A549 (cell line): ENCODE results near the gene MAMLD1.

Source experiments
- CBX8 ChIP-seq: fragments of 200-600 bp; sonication (generic); IDR thresholded peaks from 2 replicates; pipeline ENCODE4 v1.6.1; 2016
- CHD2 ChIP-seq: fragments of 150-350 bp; IDR thresholded peaks from 2 replicates; pipeline ENCODE4 v1.6.1; 2014; ENCODE audit warnings: low read length; ENCODE audit not compliant: partially characterized antibody
- CTCF ChIP-seq: fragments of >200 bp; sonication (Bioruptor Twin); formaldehyde crosslinking; IDR thresholded peaks from 3 replicates; pipeline ENCODE4 v1.5.1; 2016
- ESRRA ChIP-seq: fragments of 150-350 bp; IDR thresholded peaks from 2 replicates; pipeline ENCODE4 v1.6.1; 2014; ENCODE audit warnings: mild to moderate bottlenecking, low read length, borderline replicate concordance
- FOSL2 ChIP-seq, 2 experiments: fragments of 450-650 bp in 1 of 2; fragments of >200 bp in 1 of 2; sonication (Bioruptor Twin) in 1 of 2; formaldehyde crosslinking; IDR thresholded peaks; 2 replicates each; pipeline versions ENCODE4 v1.5.0 to v1.6.1; 2016 to 2020; ENCODE audit warnings: mild to moderate bottlenecking in 1 of 2, moderate library complexity in 1 of 2
- JUNB ChIP-seq: fragments of >200 bp; sonication (Bioruptor Twin); formaldehyde crosslinking; IDR thresholded peaks from 2 replicates; pipeline ENCODE4 v1.6.1; 2016
- KDM5A ChIP-seq: fragments of 200-600 bp; sonication (generic); IDR thresholded peaks from 2 replicates; pipeline ENCODE4 v1.6.1; 2016; ENCODE audit warnings: antibody characterized with exemption, mild to moderate bottlenecking
- POLR2A ChIP-seq: IDR thresholded peaks from 2 replicates; pipeline ENCODE4 v1.6.1; 2012; ENCODE audit warnings: mild to moderate bottlenecking, low read length
- ZSCAN20 ChIP-seq: fragments of 250-450 bp; sonication (Bioruptor Pico); IDR thresholded peaks from 2 replicates; pipeline ENCODE4 v1.8.0; 2022; ENCODE audit warnings: mild to moderate bottlenecking, moderate library complexity
- TF ChIP-seq, protein P1 (sequence below): fragments of 250-450 bp; sonication (Bioruptor Pico); IDR thresholded peaks from 2 replicates; pipeline ENCODE4 v1.5.0; 2021; ENCODE audit warnings: mild to moderate bottlenecking, moderate library complexity, borderline replicate concordance

DNA sequence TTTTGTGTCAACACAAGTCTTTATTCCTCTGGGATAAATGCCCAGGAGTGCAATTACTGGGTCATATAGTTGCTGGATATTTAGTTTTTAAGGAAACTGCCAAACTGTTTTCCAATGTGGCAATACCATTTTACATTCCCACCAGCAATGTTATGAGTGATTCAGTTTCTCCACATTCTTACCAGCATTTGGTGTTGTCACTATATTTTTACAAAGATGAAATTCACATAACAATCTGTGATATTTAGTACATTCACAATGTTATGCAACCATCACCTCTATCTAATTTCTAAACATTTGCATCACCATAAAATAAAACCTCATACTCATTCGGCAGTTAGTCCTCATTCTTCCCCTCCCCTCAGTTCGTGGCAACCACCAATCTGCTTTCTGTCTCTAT is 75.0 kb downstream of the MAMLD1 start:
- TF ChIP-seq CBX8 (no peak), CTCF (no peak), POLR2A (no peak), FOSL2 (IDR thresholded peaks at IDR 0.05) (no peak), FOSL2 (CRISPR knock-in tag; IDR thresholded peaks at IDR 0.05) (no peak), ESRRA (no peak), JUNB (no peak), ZSCAN20 (CRISPR knock-in tag) (no peak), KDM5A (no peak), CHD2 (no peak)
- TF ChIP-seq, protein P1, sequence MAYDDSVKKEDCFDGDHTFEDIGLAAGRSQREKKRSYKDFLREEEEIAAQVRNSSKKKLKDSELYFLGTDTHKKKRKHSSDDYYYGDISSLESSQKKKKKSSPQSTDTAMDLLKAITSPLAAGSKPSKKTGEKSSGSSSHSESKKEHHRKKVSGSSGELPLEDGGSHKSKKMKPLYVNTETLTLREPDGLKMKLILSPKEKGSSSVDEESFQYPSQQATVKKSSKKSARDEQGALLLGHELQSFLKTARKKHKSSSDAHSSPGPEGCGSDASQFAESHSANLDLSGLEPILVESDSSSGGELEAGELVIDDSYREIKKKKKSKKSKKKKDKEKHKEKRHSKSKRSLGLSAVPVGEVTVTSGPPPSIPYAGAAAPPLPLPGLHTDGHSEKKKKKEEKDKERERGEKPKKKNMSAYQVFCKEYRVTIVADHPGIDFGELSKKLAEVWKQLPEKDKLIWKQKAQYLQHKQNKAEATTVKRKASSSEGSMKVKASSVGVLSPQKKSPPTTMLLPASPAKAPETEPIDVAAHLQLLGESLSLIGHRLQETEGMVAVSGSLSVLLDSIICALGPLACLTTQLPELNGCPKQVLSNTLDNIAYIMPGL (CRISPR knock-in tag) = no peak
